BJ (cell line): Measurements from ENCODE around the gene DNAJC16. TPM values are rescaled to one million over a fixed set of nuclear protein-coding genes. Genes with fewer than 3 reads are reported as not detected.
A peak's percentile ranks its signal among the peaks of the same experiment; 100 is the strongest.
"Not testable (repeated sequence)": the region's sequence is repeated elsewhere in the genome, so short reads cannot be mapped to it uniquely, and the experiment has no call there.

Experiments used
- CTCF ChIA-PET: fragments of 350-600 bp; formaldehyde crosslinking; extraction: SDS; loops from one replicate; lab custom pipeline; 2021; ENCODE audit warnings: antibody characterized with exemption, inconsistent platforms; lab: Yijun Ruan, JAX
- POLR2A ChIA-PET: fragments of 300-600 bp; sonication (Branson Sonifier 250); formaldehyde crosslinking; extraction: SDS; loops from one replicate; lab custom pipeline; 2021; ENCODE audit warnings: antibody characterized with exemption; lab: Charles Lee
- DNase-seq: peaks from one replicate; pipeline ENCODE4 v3.0.0-alpha.2; 2011; ENCODE audit warnings: low read depth
- H3K27me3 ChIP-seq: 2 replicates; pipeline ENCODE4 v1.6.0; 2011; ENCODE audit warnings: low read length; ENCODE audit not compliant: control insufficient read depth, insufficient read depth
- H3K36me3 ChIP-seq: 2 replicates; pipeline ENCODE4 v1.5.1; 2011; ENCODE audit warnings: low read length; ENCODE audit not compliant: control insufficient read depth, insufficient read depth
- H3K4me3 ChIP-seq: 2 replicates; pipeline ENCODE4 v1.5.1; 2011; ENCODE audit warnings: low read depth, mild to moderate bottlenecking, control low read depth, low read length
- CTCF ChIP-seq: IDR thresholded peaks from 2 replicates; pipeline ENCODE4 v1.5.1; 2011; ENCODE audit warnings: low read depth, mild to moderate bottlenecking, control low read depth, inconsistent platforms, low read length, moderate library complexity; ENCODE audit not compliant: insufficient read depth
- polyA plus RNA-seq: library from polyadenylated mRNA; depleted of rRNA; stranded (reverse); fragments of >200 nt; gene quantifications from 2 replicates; pipeline ENCODE4 v1.2.3, GENCODE V29; 2011

DNAJC16 gene
- polyA plus RNA-seq, 1 experiment: 12.3 TPM

- ChIA-PET POLR2A (no interaction called here), CTCF (interaction anchor here (0.6 kb wide), 1 partner anchor 215 kb away, joined by 3 read pairs; no protein-coding TSS in a partner anchor)
- Histone ChIP-seq H3K4me3 (no peak overlapping the region), H3K27me3 (no peaks in the 10 kb centered on the region), H3K36me3 (peaks cover 2% of the 10 kb centered on the region; the same call in 1 of the 2 replicates)
- no peak for DNase-seq
- no peak for TF ChIP-seq CTCF
Observed at GRCh38 chr1:15519625-15520024, 7.0 kb upstream of the DNAJC16 start.

GRCh38 chr1:15521206-15521906 lies 5.3 kb upstream of the DNAJC16 start:
- H3K4me3 ChIP-seq, H3K27me3 ChIP-seq, H3K36me3 ChIP-seq, CTCF ChIA-PET, POLR2A ChIA-PET, DNase-seq: not testable (repeated sequence)

GRCh38 chr1:15522551-15522950 lies 4.1 kb upstream of the DNAJC16 start:
- POLR2A ChIA-PET: no interaction called here
- CTCF ChIA-PET: no interaction called here

GRCh38 chr1:15523104-15524020 lies 3.3 kb upstream of the DNAJC16 start:
- no peak for TF ChIP-seq CTCF
- DNase-seq: no peak
- POLR2A ChIA-PET: interaction anchor here (0.9 kb wide), 1 partner anchor 240 kb away, joined by 19 read pairs; no protein-coding TSS in a partner anchor

More at GRCh38 chr1:15522551-15522950, 4.1 kb upstream of the DNAJC16 start:
- no peak for TF ChIP-seq CTCF
- DNase-seq: no peak
- H3K4me3 ChIP-seq: no peak overlapping the region
- H3K36me3 ChIP-seq: no peaks in the 10 kb centered on the region
- H3K27me3 ChIP-seq: no peaks in the 10 kb centered on the region

DNA sequence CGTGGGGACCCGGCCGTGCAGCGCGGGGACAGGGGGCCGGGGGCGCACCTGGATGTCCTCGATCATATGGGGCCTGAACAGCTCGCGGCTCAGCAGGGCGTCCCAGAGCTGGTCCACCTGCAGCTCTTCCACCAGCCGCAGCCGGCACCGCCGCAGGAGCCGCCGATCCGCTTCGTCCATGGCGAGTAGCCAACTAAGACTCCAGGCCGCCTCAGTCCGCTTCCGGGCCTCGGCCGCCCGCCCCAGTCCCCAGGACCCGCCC lies 2.7 kb upstream of the DNAJC16 start, which contains the start of gene CASP9:
Gene CASP9 (minus strand): TSS at position 195 of the 262 bp plus-strand sequence. CDS start 15 bp downstream, at position 180.
- Histone ChIP-seq H3K4me3 (peak within 1 kb of the TSS; percentile 82), H3K27me3 (no peaks in the 10 kb centered on the region), H3K36me3 (no peaks in the 10 kb centered on the region)
- CTCF ChIA-PET: interaction anchor here (0.7 kb wide), 1 partner anchor 425 kb away, joined by 3 read pairs; no protein-coding TSS in a partner anchor
- no peak for TF ChIP-seq CTCF
- POLR2A ChIA-PET: interaction anchor here (0.9 kb wide), 1 partner anchor 241 kb away, joined by 19 read pairs; no protein-coding TSS in a partner anchor
- DNase-seq: no peak

More at GRCh38 chr1:15523104-15524020, 3.3 kb upstream of the DNAJC16 start:
- CTCF ChIA-PET: interaction anchor here (0.7 kb wide), 1 partner anchor 426 kb away, joined by 3 read pairs; no protein-coding TSS in a partner anchor
- H3K27me3 ChIP-seq: no peaks in the 10 kb centered on the region
- H3K4me3 ChIP-seq: peak overlapping the region; percentile 56
- H3K36me3 ChIP-seq: no peaks in the 10 kb centered on the region
